Esophagus squamous epithelium (tissue), 4 donors: ENCODE measurements around the gene AFAP1L2.

Experiments
- CTCF ChIP-seq, 6 experiments: fragments of 450-650 bp in 4 of 6; fragments of 200-600 bp in 2 of 6; sonication (generic) in 2 of 6; IDR thresholded peaks; one replicate each; pipeline ENCODE4 v1.5.1; 2016 to 2019; ENCODE audit warnings: antibody characterized with exemption in 6 of 6, mild to moderate bottlenecking in 4 of 6, moderate library complexity in 4 of 6
- POLR2A ChIP-seq, 4 donors: fragments of 450-650 bp; IDR thresholded peaks; one replicate each; pipeline ENCODE4 v1.6.1; 2017; ENCODE audit warnings: antibody characterized with exemption in 4 of 4, mild to moderate bottlenecking in 4 of 4, moderate library complexity in 3 of 4

- no peak for TF ChIP-seq CTCF (IDR thresholded peaks at IDR 0.05)
- no peak for TF ChIP-seq POLR2A (IDR thresholded peaks at IDR 0.05)
Measured at GRCh38 chr10:114393482-114393881, 10.8 kb downstream of the AFAP1L2 start.
